Peyer's patch (tissue), 4 donors: Measurements from ENCODE around the gene DPYD. TPM values are rescaled to one million over a fixed set of nuclear protein-coding genes. Genes with fewer than 3 reads are reported as not detected.

ENCODE experiments used
- DNase-seq, 3 donors: peaks; one replicate each; pipeline ENCODE4 v3.0.0-alpha.2; 2017 to 2019
- H3K27ac ChIP-seq, 4 donors: fragments of 200-600 bp; sonication (generic); one replicate each; pipeline ENCODE4 v1.5.1; 2016 to 2019
- H3K27me3 ChIP-seq, 2 donors: fragments of 200-600 bp; sonication (generic); one replicate each; pipeline ENCODE4 v1.5.1; 2019
- H3K36me3 ChIP-seq, 3 donors: fragments of 200-600 bp; sonication (generic); one replicate each; pipeline ENCODE4 v1.5.1; 2016 to 2019
- H3K4me1 ChIP-seq, 4 donors: fragments of 200-600 bp; sonication (generic); one replicate each; pipeline ENCODE4 v1.5.1; 2016 to 2019
- H3K4me3 ChIP-seq, 4 donors: fragments of 200-600 bp; sonication (generic); 1 replicate in 3 of 4; 2 replicates in 1 of 4; pipeline ENCODE4 v1.5.1; 2016 to 2019; ENCODE audit warnings: mild to moderate bottlenecking in 1 of 4
- H3K9me3 ChIP-seq, 4 donors: fragments of 200-600 bp; sonication (generic); one replicate each; pipeline ENCODE4 v1.5.1; 2016 to 2019; ENCODE audit warnings: mild to moderate bottlenecking in 1 of 4
- CTCF ChIP-seq, 6 experiments: fragments of 450-650 bp in 4 of 6; fragments of 200-600 bp in 2 of 6; sonication (generic) in 1 of 6; IDR thresholded peaks; one replicate each; pipeline ENCODE4 v1.5.1; 2017 to 2019; ENCODE audit warnings: antibody characterized with exemption in 6 of 6, mild to moderate bottlenecking in 3 of 6, moderate library complexity in 1 of 6
- POLR2A ChIP-seq, 2 donors: fragments of 450-650 bp; IDR thresholded peaks; one replicate each; pipeline ENCODE4 v1.5.1; 2017; ENCODE audit warnings: antibody characterized with exemption in 2 of 2, mild to moderate bottlenecking in 2 of 2, moderate library complexity in 2 of 2
- total RNA-seq, 4 donors: library from RNA; depleted of rRNA; stranded (reverse); fragments of >200 nt; gene quantifications; one replicate each; pipeline ENCODE4 v1.1.0, GENCODE V29; 2016

Gene DPYD
- total RNA-seq, 4 donors from 2014 or later: 30.8 to 39.7 (median 36.4) TPM

GRCh38 chr1:97050506-97050905 is 870.3 kb downstream of the DPYD start:
- TF ChIP-seq POLR2A (IDR thresholded peaks at IDR 0.05) (no peak), CTCF (IDR thresholded peaks at IDR 0.05) (no peak)
- Histone ChIP-seq H3K9me3 (no peaks in the 10 kb centered on the region), H3K36me3 (no peaks in the 10 kb centered on the region), H3K4me3 (no peak overlapping the region), H3K27me3 (no peaks in the 10 kb centered on the region), H3K4me1 (no peaks in the 10 kb centered on the region), H3K27ac (no peak overlapping the region)
- no peak for DNase-seq

GRCh38 chr1:97047421-97047793 is 873.4 kb downstream of the DPYD start:
- Histone ChIP-seq H3K9me3 (no peaks in the 10 kb centered on the region), H3K36me3 (no peaks in the 10 kb centered on the region), H3K4me1 (no peaks in the 10 kb centered on the region), H3K4me3 (no peak overlapping the region), H3K27ac (no peak overlapping the region), H3K27me3 (no peaks in the 10 kb centered on the region)
- TF ChIP-seq POLR2A (IDR thresholded peaks at IDR 0.05) (no peak), CTCF (IDR thresholded peaks at IDR 0.05) (no peak)
- no peak for DNase-seq

GRCh38 chr1:97046765-97047420 is 873.9 kb downstream of the DPYD start:
- H3K27ac ChIP-seq: no peak overlapping the region
- TF ChIP-seq POLR2A (IDR thresholded peaks at IDR 0.05) (no peak), CTCF (IDR thresholded peaks at IDR 0.05) (no peak)
- H3K27me3 ChIP-seq: no peaks in the 10 kb centered on the region
- no peaks in the 10 kb centered on the region for H3K9me3 ChIP-seq
- DNase-seq: no peak
- H3K36me3 ChIP-seq: no peaks in the 10 kb centered on the region
- no peaks in the 10 kb centered on the region for H3K4me1 ChIP-seq
- H3K4me3 ChIP-seq: no peak overlapping the region

GRCh38 chr1:97044159-97044760 is 876.6 kb downstream of the DPYD start:
- TF ChIP-seq CTCF (IDR thresholded peaks at IDR 0.05) (no peak), POLR2A (IDR thresholded peaks at IDR 0.05) (no peak)
- H3K4me3 ChIP-seq: no peak overlapping the region
- DNase-seq: no peak

GRCh38 chr1:97042551-97042950 is 878.3 kb downstream of the DPYD start:
- Histone ChIP-seq H3K9me3 (no peaks in the 10 kb centered on the region), H3K4me1 (no peaks in the 10 kb centered on the region), H3K36me3 (no peaks in the 10 kb centered on the region), H3K27ac (no peak overlapping the region), H3K27me3 (no peaks in the 10 kb centered on the region), H3K4me3 (no peak overlapping the region)
- no peak for DNase-seq
- TF ChIP-seq CTCF (IDR thresholded peaks at IDR 0.05) (no peak), POLR2A (IDR thresholded peaks at IDR 0.05) (no peak)

More at GRCh38 chr1:97044159-97044760, 876.6 kb downstream of the DPYD start:
- no peaks in the 10 kb centered on the region for H3K9me3 ChIP-seq
- no peak overlapping the region for H3K27ac ChIP-seq
- no peaks in the 10 kb centered on the region for H3K36me3 ChIP-seq
- H3K27me3 ChIP-seq: no peaks in the 10 kb centered on the region
- no peaks in the 10 kb centered on the region for H3K4me1 ChIP-seq
